ENCODE measurements around the gene PARD3B. TPM values are rescaled to one million over a fixed set of nuclear protein-coding genes. Genes with fewer than 3 reads are reported as not detected.

The PARD3B gene
- total RNA-seq, 1 donor from 2014 or later = not detected

- Mint-ChIP-seq H3K27ac (no peak overlapping the region), H3K9me3 (no peaks in the 10 kb centered on the region), H3K4me3 (no peak overlapping the region), H3K27me3 (peaks cover 10% of the 10 kb centered on the region), H3K36me3 (ENCODE audit: low read depth) (no peaks in the 10 kb centered on the region), H3K4me1 (no peaks in the 10 kb centered on the region)
- intact Hi-C loops (cut with micrococcal nuclease) = no loop called here
- no peak for TF ChIP-seq CTCF (IDR thresholded peaks at IDR 0.05)
- CTCF ChIA-PET = no interaction called here
- POLR2A ChIA-PET = no interaction called here
- no peak for DNase-seq
- no peak for ATAC-seq (ENCODE audit: low read depth)
Observed at GRCh38 chr2:205475416-205475768, 930.1 kb downstream of the PARD3B start.

GRCh38 chr2:205477016-205477705 is 931.9 kb downstream of the PARD3B start:
- intact Hi-C loops (cut with micrococcal nuclease) = no loop called here
- Mint-ChIP-seq H3K4me3 (no peak overlapping the region), H3K27ac (no peak overlapping the region), H3K4me1 (no peaks in the 10 kb centered on the region), H3K27me3 (peaks cover 10% of the 10 kb centered on the region), H3K9me3 (no peaks in the 10 kb centered on the region), H3K36me3 (ENCODE audit: low read depth) (no peaks in the 10 kb centered on the region)
- no peak for DNase-seq
- ChIA-PET POLR2A (no interaction called here), CTCF (no interaction called here)
- TF ChIP-seq CTCF (IDR thresholded peaks at IDR 0.05) = no peak
- no peak for ATAC-seq (ENCODE audit: low read depth)

GRCh38 chr2:205481861-205482260 is 936.6 kb downstream of the PARD3B start:
- intact Hi-C loops (cut with micrococcal nuclease) = no loop called here
- Mint-ChIP-seq H3K4me3 (no peak overlapping the region), H3K27ac (no peak overlapping the region), H3K4me1 (no peaks in the 10 kb centered on the region), H3K27me3 (peaks cover 6% of the 10 kb centered on the region), H3K36me3 (ENCODE audit: low read depth) (no peaks in the 10 kb centered on the region), H3K9me3 (no peaks in the 10 kb centered on the region)
- ATAC-seq (ENCODE audit: low read depth) (no peak), DNase-seq (no peak)
- CTCF ChIA-PET = no interaction called here
- POLR2A ChIA-PET = no interaction called here
- no peak for TF ChIP-seq CTCF (IDR thresholded peaks at IDR 0.05)

DNA sequence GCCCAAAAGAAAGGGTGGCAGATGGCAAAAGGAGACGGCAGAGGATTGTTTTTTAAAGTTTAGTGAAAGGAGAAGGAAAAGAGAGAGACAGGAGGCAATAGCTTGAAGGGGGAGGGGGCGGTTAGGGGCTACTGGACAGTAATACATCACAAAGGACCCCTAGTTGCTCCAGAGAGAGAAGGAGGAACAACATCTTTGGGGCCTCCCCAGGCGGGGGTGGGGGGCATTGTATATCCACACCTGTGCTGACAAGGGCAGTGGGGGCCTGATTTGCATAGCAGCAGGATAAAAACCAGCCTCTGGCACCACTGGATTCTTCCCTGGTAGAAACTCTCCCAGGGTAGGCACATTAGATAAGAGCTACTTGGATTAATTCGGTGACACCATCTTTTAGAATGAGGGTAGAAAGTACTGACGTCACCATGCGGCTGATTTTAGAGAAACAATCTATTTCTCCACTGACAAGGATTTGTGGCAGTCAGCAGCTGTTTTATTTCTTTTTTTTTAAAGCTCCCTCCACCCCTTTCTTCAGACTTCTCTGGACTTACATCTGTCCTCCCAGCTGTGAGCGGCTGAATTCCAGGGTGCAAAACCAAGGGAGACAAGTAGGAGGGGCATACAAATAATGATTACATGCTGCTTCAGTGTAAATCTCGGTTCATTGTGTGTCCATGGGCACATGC is 937.3 kb downstream of the PARD3B start:
- ATAC-seq (ENCODE audit: low read depth) (no peak), DNase-seq (no peak)
- no peak for TF ChIP-seq CTCF (IDR thresholded peaks at IDR 0.05)
- no peak overlapping the region for H3K4me3 Mint-ChIP-seq
- H3K36me3 Mint-ChIP-seq (ENCODE audit: low read depth) = no peaks in the 10 kb centered on the region
- no peak overlapping the region for H3K27ac Mint-ChIP-seq
- H3K27me3 Mint-ChIP-seq = peaks cover 3% of the 10 kb centered on the region
- CTCF ChIA-PET = no interaction called here
- no peaks in the 10 kb centered on the region for H3K9me3 Mint-ChIP-seq
- H3K4me1 Mint-ChIP-seq = no peaks in the 10 kb centered on the region
- intact Hi-C loops (cut with micrococcal nuclease) = no loop called here
- POLR2A ChIA-PET = no interaction called here

DNA sequence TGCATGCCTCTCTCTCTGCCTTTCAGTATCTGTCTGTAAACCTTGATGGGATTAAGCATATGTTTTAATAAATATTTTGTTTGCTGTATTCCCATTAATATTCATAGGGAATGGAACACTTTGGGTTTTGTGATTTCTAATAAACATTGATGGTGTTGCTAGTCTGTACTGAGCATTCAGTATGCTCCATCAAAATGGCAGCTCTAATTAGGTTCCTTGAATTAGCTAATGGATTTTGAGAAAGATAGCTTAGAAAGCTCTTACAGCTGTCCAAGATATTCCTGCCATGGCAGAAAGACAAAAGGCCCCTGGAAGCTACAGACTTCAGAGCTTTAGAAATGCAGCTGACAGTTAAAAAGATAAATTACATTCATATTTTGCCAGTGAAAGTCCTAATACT is 937.8 kb downstream of the PARD3B start:
- Mint-ChIP-seq H3K27ac (no peak overlapping the region), H3K4me1 (no peaks in the 10 kb centered on the region), H3K4me3 (no peak overlapping the region), H3K9me3 (no peaks in the 10 kb centered on the region), H3K27me3 (peaks cover 2% of the 10 kb centered on the region), H3K36me3 (ENCODE audit: low read depth) (no peaks in the 10 kb centered on the region)
- TF ChIP-seq CTCF (IDR thresholded peaks at IDR 0.05) = no peak
- ChIA-PET CTCF (no interaction called here), POLR2A (no interaction called here)
- ATAC-seq (ENCODE audit: low read depth) (no peak), DNase-seq (no peak)
- intact Hi-C loops (cut with micrococcal nuclease) = no loop called here

Data from activated B cell treated with CpG ODN at 0.5 μM for 24 hours (primary cell).